ENCODE results near the gene ISG15.
"Not testable (repeated sequence)": the region's sequence is repeated elsewhere in the genome, so short reads cannot be mapped to it uniquely, and the experiment has no call there.

Gene ISG15

DNA sequence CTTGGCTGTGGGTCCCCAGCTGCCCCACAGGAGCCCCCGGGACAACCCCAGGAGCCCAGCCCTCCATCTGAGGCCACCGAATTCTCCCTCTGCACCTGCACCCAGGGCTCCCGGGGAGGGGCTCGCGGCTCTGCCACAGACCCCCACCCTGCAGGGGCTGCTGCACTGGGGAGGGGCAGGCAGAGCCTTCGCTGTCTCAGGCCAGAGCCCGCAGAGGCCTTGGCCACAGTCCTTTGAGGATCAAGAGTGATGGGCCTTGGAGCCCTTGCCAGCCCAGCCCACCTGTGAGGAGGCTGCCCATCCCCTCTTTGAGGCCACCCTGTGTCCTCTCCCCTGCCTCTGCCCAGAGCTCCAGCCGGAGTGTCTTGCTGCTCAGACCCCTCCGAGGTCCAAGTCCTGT, 37.9 kb upstream of the ISG15 start:
- no peak for DNase-seq (ENCODE audit: low read depth)

GRCh38 chr1:975896-976683, 37.2 kb upstream of the ISG15 start:
- DNase-seq (ENCODE audit: low read depth) = peak; percentile 51

DNA sequence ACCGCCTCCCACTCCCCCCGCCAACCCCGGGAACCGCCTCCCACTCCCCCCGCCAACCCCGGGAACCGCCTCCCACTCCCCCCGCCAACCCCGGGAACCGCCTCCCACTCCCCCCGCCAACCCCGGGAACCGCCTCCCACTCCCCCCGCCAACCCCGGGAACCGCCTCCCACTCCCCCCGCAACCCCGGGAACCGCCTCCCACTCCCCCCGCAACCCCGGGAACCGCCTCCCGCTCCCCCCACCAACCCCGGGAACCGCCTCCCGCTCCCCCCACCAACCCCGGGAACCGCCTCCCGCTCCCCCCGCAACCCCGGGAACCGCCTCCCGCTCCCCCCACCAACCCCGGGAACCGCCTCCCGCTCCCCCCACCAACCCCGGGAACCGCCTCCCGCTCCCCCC, 36.5 kb upstream of the ISG15 start:
- not testable (repeated sequence) for DNase-seq (ENCODE audit: low read depth)

DNA sequence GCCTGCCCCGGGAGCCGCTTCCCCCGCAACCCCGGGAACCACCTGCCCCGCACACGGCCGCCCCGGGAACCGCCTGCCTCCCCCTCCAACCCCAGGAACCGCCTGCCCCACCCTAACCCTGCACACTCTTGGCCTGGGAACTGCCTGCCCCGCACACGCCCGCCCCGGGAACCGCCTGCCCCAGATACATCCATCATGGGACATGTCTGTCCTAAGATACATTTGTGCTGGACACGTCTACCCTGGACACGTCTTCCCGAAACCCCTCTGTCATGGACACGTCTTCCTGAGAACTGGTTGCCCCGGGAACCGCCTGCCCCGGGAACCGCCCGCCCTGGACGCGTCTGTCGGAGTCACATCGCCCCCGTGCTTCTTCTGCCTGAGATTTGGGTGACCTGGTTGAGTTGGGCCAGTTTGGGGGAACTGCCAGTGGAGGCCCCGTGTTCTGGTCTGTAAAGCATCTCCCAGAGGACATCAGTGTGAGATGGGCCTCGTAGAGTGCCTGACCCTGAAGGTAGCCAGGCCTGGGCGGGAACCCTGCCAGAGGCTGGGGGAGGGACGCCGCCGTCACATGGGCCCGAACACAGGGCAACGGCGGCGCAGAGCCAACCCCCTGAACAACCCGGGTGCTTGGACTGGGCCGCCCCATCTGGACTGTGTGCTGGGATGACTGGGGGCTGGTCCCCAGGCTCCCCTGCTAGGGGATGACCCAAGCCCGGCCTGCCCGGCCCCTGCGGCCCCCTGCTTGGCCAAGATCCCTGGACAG, 35.0 kb upstream of the ISG15 start:
- no peak for DNase-seq (ENCODE audit: low read depth)

- no peak for DNase-seq (ENCODE audit: low read depth)
Observed at GRCh38 chr1:978835-979743, 34.2 kb upstream of the ISG15 start.

GRCh38 chr1:979744-980072, 33.6 kb upstream of the ISG15 start:
- no peak for DNase-seq (ENCODE audit: low read depth)

- DNase-seq (ENCODE audit: low read depth) = no peak
Observed at GRCh38 chr1:980137-980571, 33.1 kb upstream of the ISG15 start.

- DNase-seq (ENCODE audit: low read depth) = no peak
Observed at GRCh38 chr1:980602-981395, 32.5 kb upstream of the ISG15 start.

- no peak for DNase-seq (ENCODE audit: low read depth)
Observed at GRCh38 chr1:981491-981954, 31.8 kb upstream of the ISG15 start.

DNA sequence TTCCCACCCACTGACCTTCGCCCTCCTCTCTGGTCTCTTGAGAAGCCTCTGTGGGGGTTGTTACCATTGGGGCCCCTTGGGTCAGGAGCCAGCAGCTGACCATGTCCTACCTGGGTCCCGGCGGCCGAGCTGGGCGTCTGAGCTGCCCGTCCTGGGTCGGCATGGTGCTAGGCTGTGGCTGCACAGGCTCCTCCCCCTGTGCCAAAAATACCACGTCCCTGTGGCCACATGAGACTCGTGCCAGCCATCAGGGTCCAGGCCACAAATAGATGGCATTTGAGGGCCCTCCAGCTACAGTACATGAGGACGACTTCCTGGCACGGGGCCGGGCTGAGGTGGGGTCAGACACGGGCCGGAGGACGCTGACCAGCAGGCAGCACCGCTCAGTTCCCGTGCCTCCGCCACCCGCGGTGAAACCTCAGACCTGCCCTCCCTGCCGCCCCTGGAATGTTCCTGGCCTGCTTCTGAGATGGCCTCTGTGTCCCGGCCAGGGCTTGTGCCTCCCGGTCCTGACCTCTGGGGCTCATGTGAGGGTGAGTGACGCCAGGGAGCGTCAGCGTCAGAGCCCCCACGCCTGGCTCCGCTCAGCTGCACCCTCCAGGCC, 31.2 kb upstream of the ISG15 start, which contains the start of gene PERM1:
TSS of gene PERM1 (minus strand) at position 139 of the 604 bp plus-strand sequence. CDS start 1,064 bp downstream, outside the sequence.
- no peak for DNase-seq (ENCODE audit: low read depth)

- DNase-seq (ENCODE audit: low read depth) = no peak
Observed at GRCh38 chr1:982765-983436, 30.4 kb upstream of the ISG15 start.

- no peak for DNase-seq (ENCODE audit: low read depth)
Observed at GRCh38 chr1:983798-984475, 29.4 kb upstream of the ISG15 start.

- DNase-seq (ENCODE audit: low read depth) = no peak
Observed at GRCh38 chr1:984476-984814, 28.9 kb upstream of the ISG15 start.

DNA sequence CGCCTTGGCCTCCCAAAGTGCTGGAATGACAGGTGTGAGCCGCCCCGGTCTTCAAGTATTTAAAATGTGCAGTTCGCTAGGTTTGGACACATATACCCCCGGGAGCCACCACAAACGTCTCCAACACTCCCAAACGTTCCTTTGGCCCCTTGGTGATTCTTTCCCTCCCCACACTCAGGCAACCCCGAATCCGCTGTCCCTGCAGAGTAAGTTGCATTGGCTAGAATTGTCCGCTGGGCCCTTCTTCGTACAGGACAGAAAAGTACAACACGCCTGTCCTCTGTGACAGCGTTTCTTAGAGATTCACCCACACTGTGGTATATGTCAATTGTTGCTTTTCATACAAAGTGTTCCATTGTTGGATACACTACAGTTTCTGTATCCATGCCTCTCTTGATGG, 28.2 kb upstream of the ISG15 start:
- DNase-seq (ENCODE audit: low read depth) = no peak

DNA sequence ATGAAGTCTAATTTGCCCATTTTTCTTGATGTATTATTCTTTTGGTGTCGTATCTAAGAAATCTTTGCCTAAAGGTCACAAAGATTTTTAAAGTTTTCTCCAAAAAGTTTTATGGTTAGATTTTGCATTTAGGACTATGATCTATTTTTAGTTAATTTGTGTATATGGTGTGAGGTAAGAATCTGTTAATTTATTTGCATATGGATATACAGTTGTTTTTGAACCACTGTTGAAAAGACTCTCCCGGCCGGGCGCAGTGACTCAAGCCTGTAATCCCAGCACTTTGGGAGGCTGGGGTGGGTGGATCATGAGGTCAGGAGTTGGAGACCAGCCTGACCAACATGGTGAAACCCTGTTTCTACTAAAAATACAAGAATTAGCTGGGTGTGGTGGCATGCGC, 25.2 kb upstream of the ISG15 start:
- DNase-seq (ENCODE audit: low read depth) = not testable (repeated sequence)

- not testable (repeated sequence) for DNase-seq (ENCODE audit: low read depth)
Observed at GRCh38 chr1:991275-991674, 22.0 kb upstream of the ISG15 start.

- no peak for DNase-seq (ENCODE audit: low read depth)
Observed at GRCh38 chr1:991895-992294, 21.4 kb upstream of the ISG15 start.

DNA sequence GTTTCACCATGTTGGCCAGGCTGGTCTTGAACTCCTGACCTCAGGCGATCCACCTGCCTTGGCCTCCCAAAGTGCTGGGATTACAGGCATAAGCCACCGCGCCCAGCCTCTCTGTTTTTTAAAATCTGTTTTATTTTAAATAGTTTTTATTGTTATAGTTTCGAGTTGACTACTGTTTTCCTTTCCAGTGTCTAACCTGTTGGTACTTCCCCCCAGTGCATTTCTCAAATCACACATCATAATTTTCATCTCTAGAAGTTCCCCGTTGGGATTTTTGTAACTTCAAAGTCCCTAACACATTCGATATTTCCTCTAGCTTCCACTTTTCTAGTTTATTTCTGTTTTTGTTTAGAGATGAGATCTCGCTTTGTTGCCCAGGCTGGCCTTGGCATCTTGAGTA, 20.9 kb upstream of the ISG15 start:
- DNase-seq (ENCODE audit: low read depth) = no peak

DNA sequence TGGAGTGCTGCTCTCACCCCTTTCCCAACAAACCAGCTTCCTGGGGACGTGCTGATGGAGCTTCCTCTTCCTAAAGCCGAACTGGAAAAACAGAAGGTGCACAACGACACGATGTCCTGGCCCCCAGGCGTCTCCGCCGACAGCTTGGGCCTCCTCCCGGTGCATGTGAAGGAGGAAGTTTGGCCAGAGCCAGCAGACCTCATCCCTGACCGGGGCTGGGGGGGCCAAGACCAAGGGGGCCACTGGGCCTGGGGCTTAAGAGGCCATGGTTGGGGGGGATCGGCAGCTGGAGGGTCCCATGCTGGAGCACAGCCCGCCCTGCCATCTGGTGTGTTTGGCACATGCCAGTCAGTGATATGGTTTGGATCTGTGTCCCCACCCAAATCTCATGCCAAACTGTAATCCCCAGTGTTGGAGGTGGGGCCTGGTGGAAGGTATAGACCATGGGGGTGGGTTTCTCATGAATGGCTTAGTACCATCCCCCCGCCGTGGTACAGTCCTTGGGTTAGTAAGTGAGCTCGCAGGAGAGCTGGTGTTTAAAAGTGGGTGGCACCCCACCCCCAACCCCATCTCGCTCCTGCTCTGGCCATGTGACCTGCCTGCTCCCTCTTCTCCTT, 19.8 kb upstream of the ISG15 start:
- DNase-seq (ENCODE audit: low read depth) = no peak

- not testable (repeated sequence) for DNase-seq (ENCODE audit: low read depth)
Observed at GRCh38 chr1:994546-994945, 18.8 kb upstream of the ISG15 start.

Data from activated T-helper 1 cell treated with Interleukin-2 at 50 U/mL for 16 hours (primary cell).